GM12892 (cell line): ENCODE data around the gene TTC33.

ENCODE experiments used
- POLR2A ChIP-seq: IDR thresholded peaks from 2 replicates; pipeline ENCODE4 v1.6.1; 2011; ENCODE audit warnings: low read depth, low read length, control low read depth
- POLR2AphosphoS5 ChIP-seq: IDR thresholded peaks from 2 replicates; pipeline ENCODE4 v1.6.1; 2011; ENCODE audit warnings: low read depth, low read length, control low read depth
- TAF1 ChIP-seq: IDR thresholded peaks from 2 replicates; pipeline ENCODE4 v1.6.1; 2011; ENCODE audit warnings: low read depth, mild to moderate bottlenecking, control low read depth, low read length, borderline replicate concordance

- TF ChIP-seq POLR2A (no peak), POLR2AphosphoS5 (no peak), TAF1 (no peak)
These were observed 20.2 kb downstream of the TTC33 start for GRCh38 chr5:40735609-40736008.
